SK-N-SH (cell line): ENCODE data around the gene MYOM1. TPM values are rescaled to one million over a fixed set of nuclear protein-coding genes. Genes with fewer than 3 reads are reported as not detected.

Source experiments
- CTCF ChIA-PET: fragments of 300-600, 350-600 bp; formaldehyde crosslinking; extraction: SDS; loops from one replicate; lab custom pipeline; 2021; lab: Yijun Ruan, JAX
- POLR2A ChIA-PET: fragments of 350-600 bp; sonication (Branson Sonifier 250); formaldehyde crosslinking; extraction: SDS; loops from one replicate; lab custom pipeline; 2020; ENCODE audit warnings: antibody characterized with exemption, inconsistent platforms; lab: Yijun Ruan, JAX
- DNase-seq: peaks from one replicate; pipeline ENCODE4 v3.0.0; 2012
- H2AFZ ChIP-seq: fragments of 200-600 bp; sonication (generic); 2 replicates; pipeline ENCODE4 v1.8.1; 2016; ENCODE audit warnings: antibody characterized with exemption, mild to moderate bottlenecking, low read depth
- H3F3A ChIP-seq: fragments of 200-600 bp; sonication (generic); replicated peaks from 2 replicates; pipeline ENCODE3; 2016; ENCODE audit warnings: antibody characterized with exemption, mild to moderate bottlenecking; ENCODE audit not compliant: insufficient read depth
- H3K27ac ChIP-seq, 2 experiments: fragments of 200-500 bp in 1 of 2; fragments of 200-600 bp in 1 of 2; sonication (Bioruptor generic) in 1 of 2; sonication (generic), shearing (Covaris generic) in 1 of 2; 2 replicates each; pipeline versions ENCODE4 v1.5.1 to v1.6.1; 2014 to 2016; ENCODE audit warnings: low read depth in 2 of 2, inconsistent platforms in 1 of 2, low read length in 1 of 2, mild to moderate bottlenecking in 1 of 2, mixed read lengths in 1 of 2
- H3K27me3 ChIP-seq: fragments of 200-600 bp; sonication (generic), shearing (Covaris generic); 2 replicates; pipeline ENCODE4 v1.6.1; 2016; ENCODE audit warnings: mixed run types; ENCODE audit not compliant: insufficient read depth
- H3K36me3 ChIP-seq, 2 experiments: fragments of 200-500 bp in 1 of 2; fragments of 200-600 bp in 1 of 2; sonication (Bioruptor generic) in 1 of 2; sonication (generic) in 1 of 2; replicated peaks in 1 of 2; 2 replicates each; pipeline versions ENCODE3 to v1.5.1; 2014 to 2016; ENCODE audit warnings: low read length in 1 of 2, mild to moderate bottlenecking in 1 of 2; ENCODE audit not compliant: insufficient read depth in 2 of 2, control insufficient read depth in 1 of 2
- H3K4me1 ChIP-seq, 2 experiments: fragments of 200-500 bp in 1 of 2; fragments of 200-600 bp in 1 of 2; sonication (Bioruptor generic) in 1 of 2; sonication (generic), shearing (Covaris generic) in 1 of 2; 2 replicates each; pipeline versions ENCODE4 v1.5.1 to v1.6.1; 2014 to 2016; ENCODE audit warnings: low read depth in 1 of 2, low read length in 1 of 2, mixed run types in 1 of 2; ENCODE audit not compliant: insufficient read depth in 2 of 2, control insufficient read depth in 1 of 2
- H3K4me2 ChIP-seq: fragments of 200-600 bp; sonication (generic), shearing (Covaris generic); 2 replicates; pipeline ENCODE4 v1.6.1; 2017; ENCODE audit warnings: mixed run types
- H3K4me3 ChIP-seq, 2 experiments: fragments of 200-500 bp in 1 of 2; fragments of 200-600 bp in 1 of 2; sonication (Bioruptor generic) in 1 of 2; sonication (generic), shearing (Covaris generic) in 1 of 2; 2 replicates each; pipeline versions ENCODE4 v1.5.1 to v1.8.1; 2014 to 2016; ENCODE audit warnings: low read depth in 2 of 2, inconsistent platforms in 1 of 2, low read length in 1 of 2, mild to moderate bottlenecking in 1 of 2, mixed read lengths in 1 of 2, moderate library complexity in 1 of 2
- H3K79me2 ChIP-seq: fragments of 200-600 bp; sonication (generic); 2 replicates; pipeline ENCODE4 v1.8.1; 2017; ENCODE audit warnings: mild to moderate bottlenecking; ENCODE audit not compliant: insufficient read depth
- H3K9ac ChIP-seq: fragments of 200-600 bp; sonication (generic); 2 replicates; pipeline ENCODE4 v1.6.1; 2017; ENCODE audit warnings: mixed run types
- H3K9me2 ChIP-seq: fragments of 200-600 bp; sonication (generic); 2 replicates; pipeline ENCODE4 v1.6.1; 2017; ENCODE audit warnings: mixed run types
- H3K9me3 ChIP-seq: fragments of 200-600 bp; sonication (generic); 2 replicates; pipeline ENCODE4 v1.6.1; 2017; ENCODE audit warnings: mixed run types, mild to moderate bottlenecking, moderate library complexity
- H4K20me1 ChIP-seq: fragments of 200-600 bp; sonication (generic); 2 replicates; pipeline ENCODE4 v1.6.1; 2017; ENCODE audit warnings: mild to moderate bottlenecking, mixed run types; ENCODE audit not compliant: insufficient read depth
- CHD2 ChIP-seq: fragments of 150-350 bp; IDR thresholded peaks from 2 replicates; pipeline ENCODE4 v1.6.1; 2018; ENCODE audit warnings: low read length; ENCODE audit not compliant: partially characterized antibody
- FOSL2 ChIP-seq: IDR thresholded peaks from 2 replicates; pipeline ENCODE4 v1.4.0; 2012; ENCODE audit warnings: low read depth, mild to moderate bottlenecking, moderate library complexity, borderline replicate concordance
- FOXM1 ChIP-seq: IDR thresholded peaks from 2 replicates; pipeline ENCODE4 v1.4.0; 2012; ENCODE audit warnings: low read depth, mild to moderate bottlenecking
- MEF2A ChIP-seq: IDR thresholded peaks from 2 replicates; pipeline ENCODE4 v1.4.0; 2012; ENCODE audit warnings: low read depth, borderline replicate concordance
- MXI1 ChIP-seq: IDR thresholded peaks from 2 replicates; pipeline ENCODE4 v1.6.1; 2012; ENCODE audit warnings: mild to moderate bottlenecking, low read depth, low read length, improper control_type of control experiment
- NFIC ChIP-seq: IDR thresholded peaks from 2 replicates; pipeline ENCODE4 v1.4.0; 2012; ENCODE audit warnings: borderline replicate concordance
- NRF1 ChIP-seq: IDR thresholded peaks from 2 replicates; pipeline ENCODE4 v1.6.1; 2012; ENCODE audit warnings: low read depth, mild to moderate bottlenecking, low read length
- RAD21 ChIP-seq: IDR thresholded peaks from 2 replicates; pipeline ENCODE4 v1.6.1; 2012; ENCODE audit warnings: mild to moderate bottlenecking, low read length
- RCOR1 ChIP-seq: fragments of 150-350 bp; IDR thresholded peaks from 2 replicates; pipeline ENCODE4 v1.6.1; 2017; ENCODE audit warnings: antibody characterized with exemption, low read length
- RFX5 ChIP-seq: IDR thresholded peaks from 2 replicates; pipeline ENCODE4 v1.6.1; 2012; ENCODE audit warnings: mild to moderate bottlenecking, improper control_type of control experiment, low read length
- SMC3 ChIP-seq: IDR thresholded peaks from 2 replicates; pipeline ENCODE4 v1.6.1; 2012; ENCODE audit warnings: low read depth, low read length, improper control_type of control experiment
- TCF12 ChIP-seq: IDR thresholded peaks from 2 replicates; pipeline ENCODE4 v1.4.0; 2012
- YY1 ChIP-seq: IDR thresholded peaks from 2 replicates; pipeline ENCODE4 v1.4.0; 2012; ENCODE audit warnings: low read depth, mild to moderate bottlenecking
- WGBS: methylation state at CpG from one replicate; pipeline ENCODE4 v1.1.6; 2017; ENCODE audit warnings: low lambda C conversion rate; 5-methylcytosine and 5-hydroxymethylcytosine counted together
- polyA plus RNA-seq, 3 experiments: library from polyadenylated mRNA; depleted of rRNA; stranded (reverse); fragments of >200 nt; gene quantifications; 2 replicates each; pipeline ENCODE4 v1.2.3, GENCODE V29; 2012
- TF ChIP-seq, protein P1 (sequence below): IDR thresholded peaks from 2 replicates; pipeline ENCODE4 v1.4.0; 2012; ENCODE audit warnings: low read depth, borderline replicate concordance
- TF ChIP-seq, protein P2 (sequence below): fragments of 150-350 bp; IDR thresholded peaks from 2 replicates; pipeline ENCODE4 v1.6.1; 2016; ENCODE audit warnings: mild to moderate bottlenecking, low read depth, low read length
- TF ChIP-seq, protein P3 (sequence below): fragments of 150-350 bp; IDR thresholded peaks from 2 replicates; pipeline ENCODE4 v1.6.1; 2017; ENCODE audit warnings: antibody characterized with exemption, low read length, low read depth, borderline replicate concordance
- TF ChIP-seq, protein P4 (sequence below): IDR thresholded peaks from 2 replicates; pipeline ENCODE4; 2012
- TF ChIP-seq, protein P5 (sequence below): IDR thresholded peaks from 2 replicates; pipeline ENCODE4 v1.4.0; 2012; ENCODE audit warnings: low read depth, borderline replicate concordance

MYOM1 gene
- polyA plus RNA-seq, 1 of the 3 experiments (the other 2 are of a cell fraction) = 0.07 TPM

DNA sequence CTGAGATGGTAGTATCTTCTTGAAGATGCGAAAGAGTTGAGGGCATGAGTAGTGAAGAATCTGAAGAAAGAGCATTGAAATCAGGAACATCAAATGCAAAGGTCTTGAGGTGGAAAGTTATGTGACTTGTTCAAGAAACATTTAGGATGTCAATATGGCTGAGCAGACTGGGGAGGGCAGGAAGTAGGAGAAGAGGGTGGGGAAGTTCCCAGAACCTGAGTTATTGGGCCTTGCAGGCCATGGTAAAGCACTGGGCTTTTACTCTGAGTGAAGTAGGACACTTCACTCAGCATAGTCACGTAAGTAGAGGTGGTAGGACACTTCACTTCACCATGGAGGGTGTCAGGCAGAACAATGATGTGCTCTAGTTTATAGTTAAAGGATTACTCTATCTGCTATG lies 16.1 kb upstream of the MYOM1 start:
- H3F3A ChIP-seq = no peaks in the 10 kb centered on the region
- ChIA-PET POLR2A (no interaction called here), CTCF (interaction anchor here (0.7 kb wide), 1 partner anchor 216 kb away, joined by 3 read pairs; no protein-coding TSS in a partner anchor)
- H3K9ac ChIP-seq = no peak overlapping the region
- DNase-seq = no peak
- TF ChIP-seq NRF1 = no peak
- TF ChIP-seq, protein P1, sequence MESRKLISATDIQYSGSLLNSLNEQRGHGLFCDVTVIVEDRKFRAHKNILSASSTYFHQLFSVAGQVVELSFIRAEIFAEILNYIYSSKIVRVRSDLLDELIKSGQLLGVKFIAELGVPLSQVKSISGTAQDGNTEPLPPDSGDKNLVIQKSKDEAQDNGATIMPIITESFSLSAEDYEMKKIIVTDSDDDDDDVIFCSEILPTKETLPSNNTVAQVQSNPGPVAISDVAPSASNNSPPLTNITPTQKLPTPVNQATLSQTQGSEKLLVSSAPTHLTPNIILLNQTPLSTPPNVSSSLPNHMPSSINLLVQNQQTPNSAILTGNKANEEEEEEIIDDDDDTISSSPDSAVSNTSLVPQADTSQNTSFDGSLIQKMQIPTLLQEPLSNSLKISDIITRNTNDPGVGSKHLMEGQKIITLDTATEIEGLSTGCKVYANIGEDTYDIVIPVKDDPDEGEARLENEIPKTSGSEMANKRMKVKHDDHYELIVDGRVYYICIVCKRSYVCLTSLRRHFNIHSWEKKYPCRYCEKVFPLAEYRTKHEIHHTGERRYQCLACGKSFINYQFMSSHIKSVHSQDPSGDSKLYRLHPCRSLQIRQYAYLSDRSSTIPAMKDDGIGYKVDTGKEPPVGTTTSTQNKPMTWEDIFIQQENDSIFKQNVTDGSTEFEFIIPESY = no peak
- no peak for TF ChIP-seq YY1
- TF ChIP-seq, protein P2, sequence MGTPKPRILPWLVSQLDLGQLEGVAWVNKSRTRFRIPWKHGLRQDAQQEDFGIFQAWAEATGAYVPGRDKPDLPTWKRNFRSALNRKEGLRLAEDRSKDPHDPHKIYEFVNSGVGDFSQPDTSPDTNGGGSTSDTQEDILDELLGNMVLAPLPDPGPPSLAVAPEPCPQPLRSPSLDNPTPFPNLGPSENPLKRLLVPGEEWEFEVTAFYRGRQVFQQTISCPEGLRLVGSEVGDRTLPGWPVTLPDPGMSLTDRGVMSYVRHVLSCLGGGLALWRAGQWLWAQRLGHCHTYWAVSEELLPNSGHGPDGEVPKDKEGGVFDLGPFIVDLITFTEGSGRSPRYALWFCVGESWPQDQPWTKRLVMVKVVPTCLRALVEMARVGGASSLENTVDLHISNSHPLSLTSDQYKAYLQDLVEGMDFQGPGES = no peak
- TF ChIP-seq RAD21 = no peak
- no peak for TF ChIP-seq FOSL2
- TF ChIP-seq, protein P3, sequence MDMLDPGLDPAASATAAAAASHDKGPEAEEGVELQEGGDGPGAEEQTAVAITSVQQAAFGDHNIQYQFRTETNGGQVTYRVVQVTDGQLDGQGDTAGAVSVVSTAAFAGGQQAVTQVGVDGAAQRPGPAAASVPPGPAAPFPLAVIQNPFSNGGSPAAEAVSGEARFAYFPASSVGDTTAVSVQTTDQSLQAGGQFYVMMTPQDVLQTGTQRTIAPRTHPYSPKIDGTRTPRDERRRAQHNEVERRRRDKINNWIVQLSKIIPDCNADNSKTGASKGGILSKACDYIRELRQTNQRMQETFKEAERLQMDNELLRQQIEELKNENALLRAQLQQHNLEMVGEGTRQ = no peak
- no peak for TF ChIP-seq FOXM1
- TF ChIP-seq SMC3 = no peak
- TF ChIP-seq TCF12 = no peak
- TF ChIP-seq, protein P4, sequence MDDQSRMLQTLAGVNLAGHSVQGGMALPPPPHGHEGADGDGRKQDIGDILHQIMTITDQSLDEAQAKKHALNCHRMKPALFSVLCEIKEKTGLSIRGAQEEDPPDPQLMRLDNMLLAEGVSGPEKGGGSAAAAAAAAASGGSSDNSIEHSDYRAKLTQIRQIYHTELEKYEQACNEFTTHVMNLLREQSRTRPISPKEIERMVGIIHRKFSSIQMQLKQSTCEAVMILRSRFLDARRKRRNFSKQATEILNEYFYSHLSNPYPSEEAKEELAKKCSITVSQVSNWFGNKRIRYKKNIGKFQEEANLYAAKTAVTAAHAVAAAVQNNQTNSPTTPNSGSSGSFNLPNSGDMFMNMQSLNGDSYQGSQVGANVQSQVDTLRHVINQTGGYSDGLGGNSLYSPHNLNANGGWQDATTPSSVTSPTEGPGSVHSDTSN = no peak
- no peak for TF ChIP-seq NFIC
- TF ChIP-seq MXI1 = no peak
- TF ChIP-seq CHD2 = no peak
- TF ChIP-seq, protein P5, sequence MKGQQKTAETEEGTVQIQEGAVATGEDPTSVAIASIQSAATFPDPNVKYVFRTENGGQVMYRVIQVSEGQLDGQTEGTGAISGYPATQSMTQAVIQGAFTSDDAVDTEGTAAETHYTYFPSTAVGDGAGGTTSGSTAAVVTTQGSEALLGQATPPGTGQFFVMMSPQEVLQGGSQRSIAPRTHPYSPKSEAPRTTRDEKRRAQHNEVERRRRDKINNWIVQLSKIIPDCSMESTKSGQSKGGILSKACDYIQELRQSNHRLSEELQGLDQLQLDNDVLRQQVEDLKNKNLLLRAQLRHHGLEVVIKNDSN = no peak
- no peak for TF ChIP-seq MEF2A
- TF ChIP-seq RFX5 = no peak
- no peak for TF ChIP-seq RCOR1
- H3K79me2 ChIP-seq = no peaks in the 10 kb centered on the region
- 71% methylated on average over 2 of the region's 2 CpGs for WGBS
- H3K4me1 ChIP-seq = no peaks in the 10 kb centered on the region
- H3K4me2 ChIP-seq = no peak overlapping the region
- H4K20me1 ChIP-seq = no peaks in the 10 kb centered on the region
- no peaks in the 10 kb centered on the region for H3K27me3 ChIP-seq
- no peaks in the 10 kb centered on the region for H3K9me3 ChIP-seq
- no peak overlapping the region for H2AFZ ChIP-seq
- H3K36me3 ChIP-seq = no peaks in the 10 kb centered on the region
- no peak overlapping the region for H3K4me3 ChIP-seq
- H3K27ac ChIP-seq = no peak overlapping the region
- H3K9me2 ChIP-seq = no peaks in the 10 kb centered on the region
